RWPE2 (cell line): Measurements from ENCODE around the gene MADD.
A peak's percentile ranks its signal among the peaks of the same experiment; 100 is the strongest.

Experiments
- ATAC-seq: fragments of 200-7000 bp; cut with Tn5 transposase; 3 replicates; pipeline ENCODE4 v1.9.1; 2021; ENCODE audit warnings: low read depth
- DNase-seq: peaks from one replicate; pipeline ENCODE4 v3.0.0-alpha.2; 2020; ENCODE audit warnings: low spot score
- H3K27ac ChIP-seq: fragments of 450-650 bp; 2 replicates; pipeline ENCODE4 v1.5.1; 2017; ENCODE audit warnings: mild to moderate bottlenecking; ENCODE audit not compliant: poor library complexity, severe bottlenecking
- H3K27me3 ChIP-seq: fragments of 250-450 bp; sonication (Bioruptor Pico); 2 replicates; pipeline ENCODE4 v1.5.1; 2021; ENCODE audit warnings: mild to moderate bottlenecking, moderate library complexity; ENCODE audit not compliant: insufficient read depth, poor library complexity, severe bottlenecking
- H3K36me3 ChIP-seq: fragments of 250-450 bp; sonication (Bioruptor Pico); 2 replicates; pipeline ENCODE4 v1.5.1; 2020; ENCODE audit warnings: low read depth, mild to moderate bottlenecking, moderate library complexity
- H3K4me1 ChIP-seq: fragments of 250-450 bp; sonication (Bioruptor Pico); 2 replicates; pipeline ENCODE4 v1.5.1; 2021; ENCODE audit warnings: mild to moderate bottlenecking, moderate library complexity; ENCODE audit not compliant: insufficient read depth, poor library complexity, severe bottlenecking
- H3K4me3 ChIP-seq: fragments of 250-450 bp; sonication (Bioruptor Pico); 2 replicates; pipeline ENCODE4 v1.5.1; 2021; ENCODE audit warnings: mild to moderate bottlenecking, moderate library complexity; ENCODE audit not compliant: severe bottlenecking
- H3K9me3 ChIP-seq: fragments of 250-450 bp; sonication (Bioruptor Pico); 2 replicates; pipeline ENCODE4 v1.5.1; 2021; ENCODE audit warnings: mild to moderate bottlenecking, moderate library complexity; ENCODE audit not compliant: severe bottlenecking
- TF ChIP-seq, protein P1 (sequence below): fragments of 450-650 bp; IDR thresholded peaks from one replicate; pipeline ENCODE4 v1.5.1; 2017; ENCODE audit warnings: mild to moderate bottlenecking, moderate library complexity; ENCODE audit not compliant: poor library complexity, severe bottlenecking

MADD gene

GRCh38 chr11:47328449-47329390 lies 58.8 kb downstream of the MADD start:
- Histone ChIP-seq H3K9me3 (no peaks in the 10 kb centered on the region), H3K4me3 (no peak overlapping the region), H3K27me3 (no peaks in the 10 kb centered on the region), H3K4me1 (no peaks in the 10 kb centered on the region), H3K36me3 (no peaks in the 10 kb centered on the region), H3K27ac (no peak overlapping the region)
- TF ChIP-seq, protein P1, sequence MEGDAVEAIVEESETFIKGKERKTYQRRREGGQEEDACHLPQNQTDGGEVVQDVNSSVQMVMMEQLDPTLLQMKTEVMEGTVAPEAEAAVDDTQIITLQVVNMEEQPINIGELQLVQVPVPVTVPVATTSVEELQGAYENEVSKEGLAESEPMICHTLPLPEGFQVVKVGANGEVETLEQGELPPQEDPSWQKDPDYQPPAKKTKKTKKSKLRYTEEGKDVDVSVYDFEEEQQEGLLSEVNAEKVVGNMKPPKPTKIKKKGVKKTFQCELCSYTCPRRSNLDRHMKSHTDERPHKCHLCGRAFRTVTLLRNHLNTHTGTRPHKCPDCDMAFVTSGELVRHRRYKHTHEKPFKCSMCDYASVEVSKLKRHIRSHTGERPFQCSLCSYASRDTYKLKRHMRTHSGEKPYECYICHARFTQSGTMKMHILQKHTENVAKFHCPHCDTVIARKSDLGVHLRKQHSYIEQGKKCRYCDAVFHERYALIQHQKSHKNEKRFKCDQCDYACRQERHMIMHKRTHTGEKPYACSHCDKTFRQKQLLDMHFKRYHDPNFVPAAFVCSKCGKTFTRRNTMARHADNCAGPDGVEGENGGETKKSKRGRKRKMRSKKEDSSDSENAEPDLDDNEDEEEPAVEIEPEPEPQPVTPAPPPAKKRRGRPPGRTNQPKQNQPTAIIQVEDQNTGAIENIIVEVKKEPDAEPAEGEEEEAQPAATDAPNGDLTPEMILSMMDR = no peak
- DNase-seq (no peak), ATAC-seq (no peak)

GRCh38 chr11:47329431-47329986 lies 59.6 kb downstream of the MADD start:
- Histone ChIP-seq H3K9me3 (no peaks in the 10 kb centered on the region), H3K27me3 (no peaks in the 10 kb centered on the region), H3K4me1 (no peaks in the 10 kb centered on the region), H3K27ac (no peak overlapping the region), H3K4me3 (no peak overlapping the region), H3K36me3 (no peaks in the 10 kb centered on the region)
- ATAC-seq (no peak), DNase-seq (no peak)
- TF ChIP-seq, protein P1 = no peak

DNA sequence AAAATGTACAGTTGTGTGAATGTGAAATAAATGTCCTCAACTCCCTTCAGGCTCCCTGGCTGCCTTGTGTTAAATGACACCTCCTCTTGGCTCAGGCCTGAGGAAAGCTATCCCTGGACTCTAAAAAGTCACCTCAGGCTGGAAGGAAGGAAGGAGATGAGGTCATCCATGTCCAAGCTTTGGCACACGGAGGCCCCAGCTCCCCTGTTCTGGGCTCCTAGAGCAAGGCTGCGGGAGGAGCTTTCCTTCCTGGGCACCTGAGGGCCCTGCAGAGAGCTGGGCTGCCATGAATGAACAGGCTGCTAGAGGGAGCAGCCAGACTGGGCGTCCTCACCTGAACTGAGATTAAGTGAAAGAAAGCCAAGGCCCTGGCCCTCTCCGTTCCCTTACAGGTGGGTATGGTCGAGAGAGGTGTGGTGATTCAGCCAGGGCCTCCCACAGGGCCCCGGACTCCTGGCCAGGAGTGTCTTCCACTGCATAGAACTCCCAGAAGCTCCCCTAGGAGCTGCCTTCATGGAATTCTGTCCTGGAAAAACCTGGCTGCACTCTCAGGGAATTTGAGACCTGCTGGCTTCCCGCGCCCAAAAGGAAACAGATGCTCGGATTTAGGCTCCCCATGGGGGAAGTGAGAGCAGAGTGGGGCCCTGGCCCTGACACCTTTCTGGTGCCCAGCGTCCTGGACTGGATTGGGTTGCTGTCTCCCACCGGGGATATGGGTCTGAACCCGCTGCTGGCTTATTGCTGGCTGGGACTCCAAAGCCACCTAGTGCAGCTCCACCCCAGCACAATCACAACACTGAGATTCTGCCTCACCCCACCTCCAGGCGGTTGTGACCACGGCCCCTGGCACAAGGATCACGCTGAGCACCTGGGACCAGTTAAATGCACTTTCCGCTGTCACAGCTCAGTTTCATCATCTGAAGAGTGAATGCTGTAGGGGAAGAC lies 60.3 kb downstream of the MADD start:
- DNase-seq (no peak), ATAC-seq (peak; percentile 39; the same call in 2 of the 3 replicates)
- no peaks in the 10 kb centered on the region for H3K36me3 ChIP-seq

GRCh38 chr11:47331454-47332302 lies 61.7 kb downstream of the MADD start:
- no peak overlapping the region for H3K4me3 ChIP-seq
- ATAC-seq (no peak), DNase-seq (no peak)
- H3K27ac ChIP-seq = no peak overlapping the region
- no peaks in the 10 kb centered on the region for H3K9me3 ChIP-seq
- TF ChIP-seq, protein P1 = no peak
- H3K4me1 ChIP-seq = no peaks in the 10 kb centered on the region
- H3K27me3 ChIP-seq = no peaks in the 10 kb centered on the region
- H3K36me3 ChIP-seq = no peaks in the 10 kb centered on the region

More for the DNA sequence above, 60.3 kb downstream of the MADD start:
- Histone ChIP-seq H3K4me1 (no peaks in the 10 kb centered on the region), H3K27me3 (no peaks in the 10 kb centered on the region), H3K9me3 (no peaks in the 10 kb centered on the region), H3K4me3 (no peak overlapping the region), H3K27ac (no peak overlapping the region)
- TF ChIP-seq, protein P1 = no peak
